PC-9 (cell line): ENCODE results near the gene CAMSAP3. TPM values are rescaled to one million over a fixed set of nuclear protein-coding genes. Genes with fewer than 3 reads are reported as not detected.

Source experiments
- BruUV-seq: library from RNA; stranded (reverse); fragments of 400-500 nt; replicated peaks from 2 replicates; lab custom pipeline; 2021; lab: Mats Ljungman, UMichigan
- CTCF ChIA-PET: fragments of 300-600 bp; sonication (Branson Sonifier 250); formaldehyde crosslinking; loops from one replicate; lab custom pipeline; 2022; ENCODE audit warnings: antibody characterized with exemption; lab: Charles Lee
- POLR2A ChIA-PET: fragments of 300-600 bp; sonication (Branson Sonifier 250); formaldehyde crosslinking; loops from one replicate; lab custom pipeline; 2022; ENCODE audit warnings: antibody characterized with exemption; ENCODE audit not compliant: unreplicated experiment; lab: Charles Lee
- DNase-seq, 2 experiments: peaks; one replicate each; pipeline versions ENCODE4 v3.0.0 to v3.0.0-alpha.2; 2015 to 2022; ENCODE audit warnings: mixed read lengths in 1 of 2
- H2AFZ ChIP-seq: fragments of 200-600 bp; sonication (generic); 2 replicates; pipeline ENCODE4 v1.8.1; 2017; ENCODE audit warnings: antibody characterized with exemption
- H3F3A ChIP-seq: fragments of 200-600 bp; sonication (generic); 2 replicates; pipeline ENCODE4 v1.8.1; 2017; ENCODE audit warnings: antibody characterized with exemption, mild to moderate bottlenecking, low read depth; ENCODE audit not compliant: insufficient read depth
- H3K27ac ChIP-seq: fragments of 200-600 bp; sonication (generic); 2 replicates; pipeline ENCODE4 v1.6.1; 2016; ENCODE audit warnings: mixed run types
- H3K27me3 ChIP-seq: fragments of 200-600 bp; sonication (generic); 2 replicates; pipeline ENCODE4 v1.6.1; 2016; ENCODE audit warnings: low read depth, mixed run types; ENCODE audit not compliant: insufficient read depth
- H3K36me3 ChIP-seq: fragments of 200-600 bp; sonication (generic); 2 replicates; pipeline ENCODE4 v1.6.1; 2016; ENCODE audit warnings: low read depth, mixed run types
- H3K4me1 ChIP-seq: fragments of 200-600 bp; sonication (generic); replicated peaks from 2 replicates; pipeline ENCODE4 v1.6.1; 2016; ENCODE audit warnings: mixed run types; ENCODE audit not compliant: insufficient read depth
- H3K4me2 ChIP-seq: fragments of 200-600 bp; sonication (generic); 2 replicates; pipeline ENCODE4 v1.6.1; 2017; ENCODE audit warnings: mixed run types
- H3K4me3 ChIP-seq: fragments of 200-600 bp; sonication (generic); 2 replicates; pipeline ENCODE4 v1.6.1; 2016; ENCODE audit warnings: mixed run types
- H3K79me2 ChIP-seq: fragments of 200-600 bp; sonication (generic); 2 replicates; pipeline ENCODE4 v1.6.1; 2017; ENCODE audit warnings: low read depth, mixed run types
- H3K9me2 ChIP-seq: fragments of 200-600 bp; sonication (generic); 2 replicates; pipeline ENCODE4 v1.8.1; 2017; ENCODE audit warnings: mild to moderate bottlenecking; ENCODE audit not compliant: insufficient read depth
- H3K9me3 ChIP-seq: fragments of 200-600 bp; sonication (generic); 2 replicates; pipeline ENCODE4 v1.8.1; 2016; ENCODE audit warnings: low read depth; ENCODE audit not compliant: insufficient read depth
- H4K20me1 ChIP-seq: fragments of 200-600 bp; sonication (generic); 2 replicates; pipeline ENCODE4 v1.8.1; 2017; ENCODE audit not compliant: insufficient read depth
- EZH2 ChIP-seq: fragments of 200-600 bp; sonication (generic); IDR thresholded peaks from 2 replicates; pipeline ENCODE4 v1.8.0; 2017; ENCODE audit warnings: antibody characterized with exemption, low read depth
- intact Hi-C: fragments of 100-400 bp; cut with micrococcal nuclease; formaldehyde crosslinking; loops from one replicate; pipeline ENCODE4 v1.10.0; 2022; ENCODE audit not compliant: unreplicated experiment
- total RNA-seq: library from RNA; stranded (reverse); gene quantifications from 2 replicates; pipeline ENCODE4 v1.2.3, GENCODE V29; 2021
- TF ChIP-seq, protein P1 (sequence below): fragments of 200-600 bp; sonication (generic); conservative IDR thresholded peaks from 2 replicates; pipeline ENCODE4 v1.6.1; 2017; ENCODE audit warnings: mixed run types, antibody characterized with exemption, mild to moderate bottlenecking, moderate library complexity

The CAMSAP3 gene
- total RNA-seq, 1 experiment from 2014 or later, result 25.9 TPM

DNA sequence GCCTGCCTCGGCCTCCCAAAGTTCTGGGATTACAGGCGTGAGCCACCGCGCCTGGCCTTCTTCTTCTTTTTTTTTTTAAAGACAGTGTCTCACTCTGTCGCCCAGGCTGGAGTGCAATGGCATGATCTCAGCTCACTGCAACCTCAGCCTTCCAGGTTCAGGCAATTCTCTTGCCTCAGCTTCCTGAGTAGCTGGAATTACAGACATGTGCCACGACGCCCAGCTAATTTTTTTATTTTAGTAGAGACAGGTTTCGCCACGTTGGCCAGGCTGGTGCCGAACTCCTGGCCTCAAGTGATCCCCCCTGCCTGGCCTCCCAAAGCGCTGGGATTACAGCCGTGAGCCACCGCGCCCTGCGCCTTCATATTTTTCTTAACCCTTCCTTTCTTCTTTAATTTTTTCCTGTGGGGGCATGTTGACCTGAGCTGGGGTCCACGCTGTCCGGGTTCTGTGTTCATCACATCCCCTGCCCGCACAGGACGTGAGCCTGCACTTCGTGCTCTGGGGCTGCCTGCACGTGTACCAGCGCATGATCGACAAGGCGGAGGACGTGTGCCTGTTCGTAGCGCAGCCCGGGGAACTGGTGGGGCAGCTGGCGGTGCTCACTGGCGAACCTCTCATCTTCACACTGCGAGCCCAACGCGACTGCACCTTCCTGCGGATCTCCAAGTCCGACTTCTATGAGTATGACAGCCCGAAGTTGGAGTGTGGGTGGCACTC lies 46.1 kb upstream of the CAMSAP3 start:
- no TSS peak for BruUV-seq
- no peak for DNase-seq
- no peak overlapping the region for H3K4me3 ChIP-seq
- no peak overlapping the region for H2AFZ ChIP-seq
- POLR2A ChIA-PET, result no interaction called here
- no peaks in the 10 kb centered on the region for H3K9me2 ChIP-seq
- H3K27me3 ChIP-seq, result no peaks in the 10 kb centered on the region
- H3K9me3 ChIP-seq, result no peaks in the 10 kb centered on the region
- CTCF ChIA-PET, result interaction anchor here (0.6 kb wide), 1 partner anchor 155 kb away, joined by 4 read pairs; no protein-coding TSS in a partner anchor
- TF ChIP-seq, protein P1, sequence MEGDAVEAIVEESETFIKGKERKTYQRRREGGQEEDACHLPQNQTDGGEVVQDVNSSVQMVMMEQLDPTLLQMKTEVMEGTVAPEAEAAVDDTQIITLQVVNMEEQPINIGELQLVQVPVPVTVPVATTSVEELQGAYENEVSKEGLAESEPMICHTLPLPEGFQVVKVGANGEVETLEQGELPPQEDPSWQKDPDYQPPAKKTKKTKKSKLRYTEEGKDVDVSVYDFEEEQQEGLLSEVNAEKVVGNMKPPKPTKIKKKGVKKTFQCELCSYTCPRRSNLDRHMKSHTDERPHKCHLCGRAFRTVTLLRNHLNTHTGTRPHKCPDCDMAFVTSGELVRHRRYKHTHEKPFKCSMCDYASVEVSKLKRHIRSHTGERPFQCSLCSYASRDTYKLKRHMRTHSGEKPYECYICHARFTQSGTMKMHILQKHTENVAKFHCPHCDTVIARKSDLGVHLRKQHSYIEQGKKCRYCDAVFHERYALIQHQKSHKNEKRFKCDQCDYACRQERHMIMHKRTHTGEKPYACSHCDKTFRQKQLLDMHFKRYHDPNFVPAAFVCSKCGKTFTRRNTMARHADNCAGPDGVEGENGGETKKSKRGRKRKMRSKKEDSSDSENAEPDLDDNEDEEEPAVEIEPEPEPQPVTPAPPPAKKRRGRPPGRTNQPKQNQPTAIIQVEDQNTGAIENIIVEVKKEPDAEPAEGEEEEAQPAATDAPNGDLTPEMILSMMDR, result no peak
- TF ChIP-seq EZH2, result no peak
- no peaks in the 10 kb centered on the region for H4K20me1 ChIP-seq
- H3K36me3 ChIP-seq, result no peaks in the 10 kb centered on the region
- H3K27ac ChIP-seq, result no peak overlapping the region
- no peak overlapping the region for H3K4me2 ChIP-seq
- intact Hi-C loops, result no loop called here
- peaks cover 11% of the 10 kb centered on the region; the same call in 1 of the 2 replicates for H3F3A ChIP-seq
- no peaks in the 10 kb centered on the region for H3K4me1 ChIP-seq
- no peaks in the 10 kb centered on the region for H3K79me2 ChIP-seq

DNA sequence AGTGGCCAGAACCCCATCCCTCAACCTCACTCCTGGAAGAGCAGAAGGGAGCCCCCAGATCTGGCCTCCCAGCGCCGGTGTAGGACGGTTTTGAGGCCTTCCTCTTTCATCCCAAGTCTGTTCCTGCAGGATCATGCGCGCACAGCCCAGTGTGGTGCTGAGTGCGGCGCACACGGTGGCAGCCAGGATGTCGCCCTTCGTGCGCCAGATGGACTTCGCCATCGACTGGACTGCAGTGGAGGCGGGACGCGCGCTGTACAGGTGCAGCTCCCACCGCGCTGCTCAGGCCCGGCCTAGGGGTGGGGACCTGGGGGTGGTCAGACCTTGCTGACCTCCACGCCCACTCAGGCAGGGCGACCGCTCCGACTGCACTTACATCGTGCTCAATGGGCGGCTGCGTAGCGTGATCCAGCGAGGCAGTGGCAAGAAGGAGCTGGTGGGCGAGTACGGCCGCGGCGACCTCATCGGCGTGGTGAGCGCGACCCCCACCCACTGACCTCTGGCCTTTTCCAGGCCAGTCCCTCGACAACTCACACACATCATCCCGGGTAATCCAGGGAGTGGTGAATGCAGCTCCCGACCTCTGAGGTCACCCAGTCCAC lies 45.4 kb upstream of the CAMSAP3 start:
- no peaks in the 10 kb centered on the region for H3K27me3 ChIP-seq
- intact Hi-C loops, result no loop called here
- H4K20me1 ChIP-seq, result no peaks in the 10 kb centered on the region
- BruUV-seq, result no TSS peak
- H3K4me1 ChIP-seq, result no peaks in the 10 kb centered on the region
- H3K4me2 ChIP-seq, result no peak overlapping the region
- no peaks in the 10 kb centered on the region for H3K36me3 ChIP-seq
- no peak overlapping the region for H3K4me3 ChIP-seq
- CTCF ChIA-PET, result interaction anchor here (0.6 kb wide), 1 partner anchor 156 kb away, joined by 4 read pairs; no protein-coding TSS in a partner anchor
- H3K9me3 ChIP-seq, result no peaks in the 10 kb centered on the region
- peaks cover 11% of the 10 kb centered on the region; the same call in 1 of the 2 replicates for H3F3A ChIP-seq
- POLR2A ChIA-PET, result no interaction called here
- no peak overlapping the region for H3K27ac ChIP-seq
- H3K79me2 ChIP-seq, result no peaks in the 10 kb centered on the region
- TF ChIP-seq, protein P1, result no peak
- no peak overlapping the region for H2AFZ ChIP-seq
- no peaks in the 10 kb centered on the region for H3K9me2 ChIP-seq
- DNase-seq, result no peak

DNA sequence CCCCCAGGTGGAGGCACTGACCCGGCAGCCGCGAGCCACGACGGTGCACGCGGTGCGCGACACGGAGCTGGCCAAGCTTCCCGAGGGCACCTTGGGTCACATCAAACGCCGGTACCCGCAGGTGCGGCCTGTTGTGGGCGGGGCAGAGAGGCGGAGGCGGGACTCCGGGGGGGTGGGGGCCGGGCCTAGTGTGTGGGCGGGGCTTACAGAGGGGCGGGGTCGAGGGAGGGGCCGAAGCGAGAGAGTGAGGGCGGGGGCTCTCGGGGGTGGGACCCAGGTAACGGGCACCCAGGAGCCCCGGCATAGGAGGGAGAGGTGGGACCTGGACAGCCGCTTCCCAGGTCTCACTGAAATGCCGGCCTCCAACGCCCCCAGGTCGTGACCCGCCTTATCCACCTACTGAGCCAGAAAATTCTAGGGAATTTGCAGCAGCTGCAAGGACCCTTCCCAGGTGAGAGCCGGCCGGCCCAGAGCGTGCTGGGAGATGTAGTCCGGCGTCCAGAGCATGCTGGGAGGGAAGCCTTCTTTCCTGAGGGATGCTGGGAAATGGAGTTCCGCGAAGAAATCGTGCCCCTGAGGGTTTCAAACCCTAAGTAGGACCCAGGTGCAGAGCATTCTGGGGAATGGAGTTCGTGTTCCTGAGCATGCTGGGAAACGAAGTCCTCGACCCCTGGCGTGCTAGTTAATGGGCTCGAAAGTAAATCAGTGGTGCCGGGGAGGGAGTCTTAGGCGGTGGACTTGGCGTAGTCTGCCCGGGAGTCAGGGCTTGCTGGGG lies 44.5 kb upstream of the CAMSAP3 start:
- H3K27me3 ChIP-seq, result no peaks in the 10 kb centered on the region
- DNase-seq, result no peak
- ChIA-PET CTCF (no interaction called here), POLR2A (no interaction called here)
- intact Hi-C loops, result no loop called here
- H3K4me3 ChIP-seq, result no peak overlapping the region
- H3K79me2 ChIP-seq, result no peaks in the 10 kb centered on the region
- no peaks in the 10 kb centered on the region for H3K9me2 ChIP-seq
- TF ChIP-seq EZH2, result no peak
- TF ChIP-seq, protein P1, result no peak
- no peaks in the 10 kb centered on the region for H3K9me3 ChIP-seq
- no TSS peak for BruUV-seq
- no peak overlapping the region for H3K4me2 ChIP-seq
- no peaks in the 10 kb centered on the region for H4K20me1 ChIP-seq
- no peaks in the 10 kb centered on the region for H3K4me1 ChIP-seq
- 0 out of 2 replicates have a peak, but pooled peaks cover 2% of the 10 kb centered on the region for H3K36me3 ChIP-seq
- no peak overlapping the region for H2AFZ ChIP-seq
- H3K27ac ChIP-seq, result no peak overlapping the region
- H3F3A ChIP-seq, result peaks cover 11% of the 10 kb centered on the region; the same call in 1 of the 2 replicates
